SK-N-MC (cell line): ENCODE measurements around the gene ADAMTS10.

Experiments used
- EZH2 ChIP-seq: fragments of 200-600 bp; sonication (generic); IDR thresholded peaks from one replicate; pipeline ENCODE4 v1.6.1; 2017; ENCODE audit warnings: antibody characterized with exemption
- POLR2AphosphoS5 ChIP-seq: IDR thresholded peaks from 2 replicates; pipeline ENCODE4 v1.6.1; 2012; ENCODE audit warnings: mild to moderate bottlenecking, low read depth, low read length, borderline replicate concordance

DNA sequence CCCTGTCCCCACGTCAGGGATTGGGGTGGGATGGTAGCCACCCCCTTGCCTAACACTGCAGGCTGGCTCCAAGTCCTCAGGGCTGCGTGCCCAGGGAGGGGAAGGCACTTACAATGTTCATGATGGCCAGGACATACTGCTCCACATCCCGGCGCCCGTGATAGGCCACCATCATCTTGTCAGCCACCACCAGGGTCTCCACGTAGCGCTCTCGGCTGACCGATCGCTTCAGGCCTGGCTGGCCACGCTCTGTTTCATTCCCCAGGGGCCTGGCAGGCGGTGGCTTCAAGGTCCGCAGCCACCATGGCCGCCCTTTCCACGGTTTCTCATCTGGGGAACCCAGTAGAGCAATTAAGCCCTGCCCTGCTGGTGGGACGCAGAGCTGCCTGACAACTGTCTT is 9.7 kb downstream of the ADAMTS10 start:
- TF ChIP-seq EZH2 = no peak
- no peak for TF ChIP-seq POLR2AphosphoS5
